Stomach (tissue), 4 donors: Measurements from ENCODE around the gene SYT7.

Experiments
- EP300 ChIP-seq: sonication (generic); formaldehyde crosslinking; IDR thresholded peaks from one replicate; pipeline ENCODE4 v1.6.1; 2017; ENCODE audit warnings: antibody characterized with exemption
- POLR2A ChIP-seq, 4 donors: fragments of 450-650 bp; IDR thresholded peaks; one replicate each; pipeline ENCODE4 v1.6.1; 2016; ENCODE audit warnings: antibody characterized with exemption in 4 of 4, control low read depth in 2 of 4, mild to moderate bottlenecking in 1 of 4, moderate library complexity in 1 of 4
- POLR2AphosphoS5 ChIP-seq, 3 donors: sonication (generic); formaldehyde crosslinking; IDR thresholded peaks; one replicate each; pipeline ENCODE4 v1.6.1; 2016; ENCODE audit warnings: antibody characterized with exemption in 3 of 3
- TF ChIP-seq, protein P1 (sequence below), 7 experiments: fragments of 450-650 bp in 4 of 7; fragments of 200-600 bp in 3 of 7; sonication (generic) in 3 of 7; IDR thresholded peaks; one replicate each; pipeline ENCODE4 v1.5.1; 2016 to 2019; ENCODE audit warnings: antibody characterized with exemption in 7 of 7, control low read depth in 2 of 7, mild to moderate bottlenecking in 1 of 7

GRCh38 chr11:61589961-61590360 is 9.1 kb upstream of the SYT7 start:
- TF ChIP-seq EP300 (no peak), POLR2A (IDR thresholded peaks at IDR 0.05) (no peak), POLR2AphosphoS5 (IDR thresholded peaks at IDR 0.05) (no peak)
- TF ChIP-seq, protein P1, sequence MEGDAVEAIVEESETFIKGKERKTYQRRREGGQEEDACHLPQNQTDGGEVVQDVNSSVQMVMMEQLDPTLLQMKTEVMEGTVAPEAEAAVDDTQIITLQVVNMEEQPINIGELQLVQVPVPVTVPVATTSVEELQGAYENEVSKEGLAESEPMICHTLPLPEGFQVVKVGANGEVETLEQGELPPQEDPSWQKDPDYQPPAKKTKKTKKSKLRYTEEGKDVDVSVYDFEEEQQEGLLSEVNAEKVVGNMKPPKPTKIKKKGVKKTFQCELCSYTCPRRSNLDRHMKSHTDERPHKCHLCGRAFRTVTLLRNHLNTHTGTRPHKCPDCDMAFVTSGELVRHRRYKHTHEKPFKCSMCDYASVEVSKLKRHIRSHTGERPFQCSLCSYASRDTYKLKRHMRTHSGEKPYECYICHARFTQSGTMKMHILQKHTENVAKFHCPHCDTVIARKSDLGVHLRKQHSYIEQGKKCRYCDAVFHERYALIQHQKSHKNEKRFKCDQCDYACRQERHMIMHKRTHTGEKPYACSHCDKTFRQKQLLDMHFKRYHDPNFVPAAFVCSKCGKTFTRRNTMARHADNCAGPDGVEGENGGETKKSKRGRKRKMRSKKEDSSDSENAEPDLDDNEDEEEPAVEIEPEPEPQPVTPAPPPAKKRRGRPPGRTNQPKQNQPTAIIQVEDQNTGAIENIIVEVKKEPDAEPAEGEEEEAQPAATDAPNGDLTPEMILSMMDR (IDR thresholded peaks at IDR 0.05), result no peak
